ENCODE results near the gene LRBA.

The LRBA gene

GRCh38 chr4:150794706-150795105 is 220.4 kb downstream of the LRBA start:
- Histone ChIP-seq H3K27ac (ENCODE audit: low read depth in 2 of 2, low read length in 2 of 2) (no peak overlapping the region), H3K9me3 (ENCODE audit: control insufficient read depth in 2 of 2, low read length in 2 of 2) (no peaks in the 10 kb centered on the region), H3K9ac (ENCODE audit: low read depth in 1 of 2, low read length in 2 of 2) (no peak overlapping the region), H3K27me3 (ENCODE audit: control insufficient read depth in 2 of 2, insufficient read depth in 2 of 2, low read length in 2 of 2) (no peaks in the 10 kb centered on the region), H3K4me1 (ENCODE audit: control insufficient read depth in 2 of 2, insufficient read depth in 2 of 2, low read length in 2 of 2) (no peaks in the 10 kb centered on the region), H3K36me3 (ENCODE audit: control insufficient read depth in 2 of 2, insufficient read depth in 2 of 2, low read length in 2 of 2) (peaks cover 0 to 2% of the 10 kb centered on the region in 2 donors), H3K4me3 (ENCODE audit: low read length in 2 of 2) (no peak overlapping the region)

GRCh38 chr4:150789864-150790263 is 225.2 kb downstream of the LRBA start:
- no peaks in the 10 kb centered on the region for H3K9me3 ChIP-seq (ENCODE audit: control insufficient read depth in 2 of 2, low read length in 2 of 2)
- H3K4me3 ChIP-seq (ENCODE audit: low read length in 2 of 2), result no peak overlapping the region
- no peaks in the 10 kb centered on the region for H3K27me3 ChIP-seq (ENCODE audit: control insufficient read depth in 2 of 2, insufficient read depth in 2 of 2, low read length in 2 of 2)
- H3K9ac ChIP-seq (ENCODE audit: low read depth in 1 of 2, low read length in 2 of 2), result no peak overlapping the region
- peaks cover 0 to 2% of the 10 kb centered on the region in 2 donors for H3K36me3 ChIP-seq (ENCODE audit: control insufficient read depth in 2 of 2, insufficient read depth in 2 of 2, low read length in 2 of 2)
- H3K4me1 ChIP-seq (ENCODE audit: control insufficient read depth in 2 of 2, insufficient read depth in 2 of 2, low read length in 2 of 2), result no peaks in the 10 kb centered on the region
- H3K27ac ChIP-seq (ENCODE audit: low read depth in 2 of 2, low read length in 2 of 2), result no peak overlapping the region

DNA sequence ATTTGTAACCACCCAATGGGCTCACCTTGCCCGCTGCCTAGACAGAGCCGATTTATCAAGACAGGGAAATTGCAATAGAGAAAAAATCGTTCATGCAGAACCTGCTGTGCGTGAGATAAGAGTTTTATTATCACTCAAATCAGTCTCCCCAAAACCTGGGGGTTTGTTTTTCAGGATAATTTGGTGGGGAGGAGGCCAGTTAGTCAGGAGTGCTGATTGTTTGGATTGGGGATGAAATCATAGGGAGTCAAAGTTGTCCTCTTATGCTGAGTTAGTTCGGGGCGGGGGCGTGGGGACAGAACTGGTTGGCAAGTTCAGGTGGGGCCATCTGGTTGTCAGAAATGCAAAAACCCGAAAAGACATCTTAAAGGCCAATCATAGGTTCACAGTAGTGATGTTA is 230.1 kb downstream of the LRBA start:
- no peaks in the 10 kb centered on the region for H3K27me3 ChIP-seq (ENCODE audit: control insufficient read depth in 2 of 2, insufficient read depth in 2 of 2, low read length in 2 of 2)
- H3K4me1 ChIP-seq (ENCODE audit: control insufficient read depth in 2 of 2, insufficient read depth in 2 of 2, low read length in 2 of 2), result no peaks in the 10 kb centered on the region
- no peak overlapping the region for H3K4me3 ChIP-seq (ENCODE audit: low read length in 2 of 2)
- no peaks in the 10 kb centered on the region for H3K9me3 ChIP-seq (ENCODE audit: control insufficient read depth in 2 of 2, low read length in 2 of 2)
- H3K36me3 ChIP-seq (ENCODE audit: control insufficient read depth in 2 of 2, insufficient read depth in 2 of 2, low read length in 2 of 2), result no peaks in the 10 kb centered on the region
- H3K27ac ChIP-seq (ENCODE audit: low read depth in 2 of 2, low read length in 2 of 2), result no peak overlapping the region
- no peak overlapping the region for H3K9ac ChIP-seq (ENCODE audit: low read depth in 1 of 2, low read length in 2 of 2)

DNA sequence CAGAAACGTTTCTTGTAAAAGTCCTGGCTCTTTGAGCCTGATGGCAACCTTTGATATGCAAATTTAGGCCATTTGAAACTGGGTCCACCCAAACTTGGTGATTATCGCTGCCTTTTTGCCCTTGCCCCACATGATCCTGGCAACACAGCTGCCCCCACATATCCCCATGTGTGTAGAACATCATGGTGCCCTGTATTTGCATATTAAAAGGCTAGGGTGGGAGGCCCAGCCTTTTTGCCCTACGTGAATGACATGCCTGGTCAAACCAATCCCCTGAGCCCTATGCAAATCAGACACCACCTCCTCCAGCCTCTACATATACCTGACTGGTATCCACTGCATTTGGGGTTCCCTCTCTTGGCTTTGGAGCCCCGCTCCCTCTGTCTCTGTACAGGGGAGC is 230.8 kb downstream of the LRBA start:
- Histone ChIP-seq H3K36me3 (ENCODE audit: control insufficient read depth in 2 of 2, insufficient read depth in 2 of 2, low read length in 2 of 2) (no peaks in the 10 kb centered on the region), H3K9ac (ENCODE audit: low read depth in 1 of 2, low read length in 2 of 2) (no peak overlapping the region), H3K4me1 (ENCODE audit: control insufficient read depth in 2 of 2, insufficient read depth in 2 of 2, low read length in 2 of 2) (no peaks in the 10 kb centered on the region), H3K4me3 (ENCODE audit: low read length in 2 of 2) (no peak overlapping the region), H3K27me3 (ENCODE audit: control insufficient read depth in 2 of 2, insufficient read depth in 2 of 2, low read length in 2 of 2) (no peaks in the 10 kb centered on the region), H3K9me3 (ENCODE audit: control insufficient read depth in 2 of 2, low read length in 2 of 2) (no peaks in the 10 kb centered on the region), H3K27ac (ENCODE audit: low read depth in 2 of 2, low read length in 2 of 2) (no peak overlapping the region)

DNA sequence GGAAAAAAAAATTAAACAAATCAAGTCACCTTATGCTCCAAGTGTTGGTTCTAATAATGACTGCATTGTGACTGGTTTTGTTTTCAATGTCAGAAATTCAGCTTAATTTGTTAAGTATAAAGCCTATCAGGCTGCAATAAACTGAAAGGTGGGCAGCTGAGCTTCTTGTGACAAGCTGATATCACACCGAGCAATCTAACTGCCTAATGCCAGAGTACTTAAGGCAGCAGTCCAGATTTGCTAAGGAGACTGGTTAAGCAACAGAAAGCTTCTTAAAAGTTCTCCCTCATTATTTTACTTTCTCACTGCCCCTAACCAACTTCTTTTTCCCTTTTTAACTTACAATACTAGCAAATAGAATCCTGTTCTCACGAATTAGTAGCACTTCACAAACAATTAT is 232.2 kb downstream of the LRBA start:
- Histone ChIP-seq H3K36me3 (ENCODE audit: control insufficient read depth in 2 of 2, insufficient read depth in 2 of 2, low read length in 2 of 2) (no peaks in the 10 kb centered on the region), H3K4me3 (ENCODE audit: low read length in 2 of 2) (no peak overlapping the region), H3K9ac (ENCODE audit: low read depth in 1 of 2, low read length in 2 of 2) (no peak overlapping the region), H3K4me1 (ENCODE audit: control insufficient read depth in 2 of 2, insufficient read depth in 2 of 2, low read length in 2 of 2) (no peaks in the 10 kb centered on the region), H3K27me3 (ENCODE audit: control insufficient read depth in 2 of 2, insufficient read depth in 2 of 2, low read length in 2 of 2) (no peaks in the 10 kb centered on the region), H3K27ac (ENCODE audit: low read depth in 2 of 2, low read length in 2 of 2) (no peak overlapping the region), H3K9me3 (ENCODE audit: control insufficient read depth in 2 of 2, low read length in 2 of 2) (no peaks in the 10 kb centered on the region)

DNA sequence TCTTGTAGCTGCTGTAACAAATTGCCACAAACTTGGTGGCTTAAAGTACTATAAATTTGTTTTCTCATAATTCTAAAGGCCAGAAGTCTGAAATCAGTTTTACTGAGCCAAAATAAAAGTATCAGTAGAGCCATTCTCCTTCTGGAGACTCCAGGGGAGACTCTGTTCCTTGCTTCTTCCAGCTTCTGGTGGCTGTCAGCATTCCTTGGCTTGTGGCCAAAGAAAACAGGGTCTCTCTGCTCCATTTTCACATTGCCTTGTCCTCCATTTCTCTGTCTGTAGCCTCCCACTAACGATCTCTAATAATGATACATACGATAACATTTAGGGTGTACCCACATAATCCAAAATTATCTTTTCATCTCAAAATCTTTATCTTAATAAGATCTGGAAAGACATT is 232.8 kb downstream of the LRBA start:
- Histone ChIP-seq H3K27me3 (ENCODE audit: control insufficient read depth in 2 of 2, insufficient read depth in 2 of 2, low read length in 2 of 2) (no peaks in the 10 kb centered on the region), H3K27ac (ENCODE audit: low read depth in 2 of 2, low read length in 2 of 2) (no peak overlapping the region), H3K36me3 (ENCODE audit: control insufficient read depth in 2 of 2, insufficient read depth in 2 of 2, low read length in 2 of 2) (no peaks in the 10 kb centered on the region), H3K4me1 (ENCODE audit: control insufficient read depth in 2 of 2, insufficient read depth in 2 of 2, low read length in 2 of 2) (no peaks in the 10 kb centered on the region), H3K4me3 (ENCODE audit: low read length in 2 of 2) (no peak overlapping the region), H3K9ac (ENCODE audit: low read depth in 1 of 2, low read length in 2 of 2) (no peak overlapping the region), H3K9me3 (ENCODE audit: control insufficient read depth in 2 of 2, low read length in 2 of 2) (no peaks in the 10 kb centered on the region)

- H3K27me3 ChIP-seq (ENCODE audit: control insufficient read depth in 2 of 2, insufficient read depth in 2 of 2, low read length in 2 of 2), result no peaks in the 10 kb centered on the region
- no peak overlapping the region for H3K9ac ChIP-seq (ENCODE audit: low read depth in 1 of 2, low read length in 2 of 2)
- no peak overlapping the region for H3K27ac ChIP-seq (ENCODE audit: low read depth in 2 of 2, low read length in 2 of 2)
- H3K36me3 ChIP-seq (ENCODE audit: control insufficient read depth in 2 of 2, insufficient read depth in 2 of 2, low read length in 2 of 2), result no peaks in the 10 kb centered on the region
- no peaks in the 10 kb centered on the region for H3K4me1 ChIP-seq (ENCODE audit: control insufficient read depth in 2 of 2, insufficient read depth in 2 of 2, low read length in 2 of 2)
- no peak overlapping the region for H3K4me3 ChIP-seq (ENCODE audit: low read length in 2 of 2)
- no peaks in the 10 kb centered on the region for H3K9me3 ChIP-seq (ENCODE audit: control insufficient read depth in 2 of 2, low read length in 2 of 2)
Measured at GRCh38 chr4:150781191-150781590, 233.9 kb downstream of the LRBA start.

DNA sequence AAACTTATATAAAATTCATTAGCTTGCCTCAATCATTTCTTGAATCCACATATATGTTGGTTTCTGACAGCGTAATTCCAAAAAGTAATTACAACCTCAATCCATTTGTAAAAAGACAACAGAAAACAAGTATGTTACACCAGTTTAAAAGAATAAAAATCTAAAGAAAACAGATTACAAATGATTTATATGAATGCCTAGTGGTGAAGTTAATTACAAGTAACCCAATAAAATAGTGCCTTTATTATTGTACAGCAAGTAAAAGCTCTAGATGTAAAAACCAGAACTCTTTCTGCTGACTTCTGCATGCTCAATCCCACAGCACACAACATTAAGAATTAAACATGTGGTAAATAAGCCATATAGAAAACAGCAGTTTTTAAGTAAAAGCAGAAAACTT is 235.4 kb downstream of the LRBA start:
- Histone ChIP-seq H3K4me1 (ENCODE audit: control insufficient read depth in 2 of 2, insufficient read depth in 2 of 2, low read length in 2 of 2) (no peaks in the 10 kb centered on the region), H3K36me3 (ENCODE audit: control insufficient read depth in 2 of 2, insufficient read depth in 2 of 2, low read length in 2 of 2) (no peaks in the 10 kb centered on the region), H3K9ac (ENCODE audit: low read depth in 1 of 2, low read length in 2 of 2) (no peak overlapping the region), H3K4me3 (ENCODE audit: low read length in 2 of 2) (no peak overlapping the region), H3K9me3 (ENCODE audit: control insufficient read depth in 2 of 2, low read length in 2 of 2) (no peaks in the 10 kb centered on the region), H3K27me3 (ENCODE audit: control insufficient read depth in 2 of 2, insufficient read depth in 2 of 2, low read length in 2 of 2) (no peaks in the 10 kb centered on the region), H3K27ac (ENCODE audit: low read depth in 2 of 2, low read length in 2 of 2) (no peak overlapping the region)

GRCh38 chr4:150773729-150774449 is 241.2 kb downstream of the LRBA start:
- Histone ChIP-seq H3K9ac (ENCODE audit: low read depth in 1 of 2, low read length in 2 of 2) (no peak overlapping the region), H3K27me3 (ENCODE audit: control insufficient read depth in 2 of 2, insufficient read depth in 2 of 2, low read length in 2 of 2) (no peaks in the 10 kb centered on the region), H3K4me1 (ENCODE audit: control insufficient read depth in 2 of 2, insufficient read depth in 2 of 2, low read length in 2 of 2) (peaks cover 0 to 2% of the 10 kb centered on the region in 2 donors), H3K9me3 (ENCODE audit: control insufficient read depth in 2 of 2, low read length in 2 of 2) (no peaks in the 10 kb centered on the region), H3K27ac (ENCODE audit: low read depth in 2 of 2, low read length in 2 of 2) (no peak overlapping the region), H3K36me3 (ENCODE audit: control insufficient read depth in 2 of 2, insufficient read depth in 2 of 2, low read length in 2 of 2) (peaks cover 4 to 5% of the 10 kb centered on the region in 2 donors), H3K4me3 (ENCODE audit: low read length in 2 of 2) (no peak overlapping the region)

DNA sequence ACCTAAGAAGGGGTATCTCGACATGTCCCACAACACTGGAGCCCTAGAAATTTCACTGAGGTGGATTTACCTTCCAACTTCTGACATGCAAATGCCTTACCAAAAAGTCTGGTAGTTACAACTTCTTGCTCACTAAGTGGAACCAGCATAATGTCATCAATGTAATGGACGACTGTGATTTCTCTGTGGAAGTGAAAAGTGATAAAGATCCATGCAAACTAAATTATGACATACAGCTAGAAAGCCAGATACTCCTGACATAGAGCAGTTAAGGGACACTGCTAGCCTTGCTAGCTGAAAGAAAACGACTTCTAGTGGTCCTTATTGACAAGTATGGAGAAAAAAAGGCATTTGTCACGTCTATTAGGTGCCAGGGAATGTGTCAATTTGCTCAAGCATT is 242.1 kb downstream of the LRBA start:
- H3K9me3 ChIP-seq (ENCODE audit: control insufficient read depth in 2 of 2, low read length in 2 of 2), result no peaks in the 10 kb centered on the region
- no peak overlapping the region for H3K9ac ChIP-seq (ENCODE audit: low read depth in 1 of 2, low read length in 2 of 2)
- H3K27me3 ChIP-seq (ENCODE audit: control insufficient read depth in 2 of 2, insufficient read depth in 2 of 2, low read length in 2 of 2), result no peaks in the 10 kb centered on the region

More for the DNA sequence above, 242.1 kb downstream of the LRBA start:
- Histone ChIP-seq H3K36me3 (ENCODE audit: control insufficient read depth in 2 of 2, insufficient read depth in 2 of 2, low read length in 2 of 2) (peaks cover 4 to 5% of the 10 kb centered on the region in 2 donors), H3K27ac (ENCODE audit: low read depth in 2 of 2, low read length in 2 of 2) (no peak overlapping the region), H3K4me3 (ENCODE audit: low read length in 2 of 2) (no peak overlapping the region), H3K4me1 (ENCODE audit: control insufficient read depth in 2 of 2, insufficient read depth in 2 of 2, low read length in 2 of 2) (peaks cover 0 to 2% of the 10 kb centered on the region in 2 donors)
